ENCODE results near the gene ACTN4.

- TF ChIP-seq REST (IDR thresholded peaks at IDR 0.05; ENCODE audit: unreplicated experiment), result no peak
- no peak for TF ChIP-seq CTCF (conservative IDR thresholded peaks at IDR 0.05; ENCODE audit: low read depth in 2 of 2)
Observed at GRCh38 chr19:38781058-38781457, 133.6 kb downstream of the ACTN4 start.

All from GM23338 (cell line).